GM18505 (cell line): ENCODE results near the gene NFX1.
"Not testable (repeated sequence)": the region's sequence is repeated elsewhere in the genome, so short reads cannot be mapped to it uniquely, and the experiment has no call there.

Source experiments
- ATAC-seq: cut with Tn5 transposase; IDR thresholded peaks from one replicate; pipeline ENCODE4 v1.9.1; 2021; ENCODE audit not compliant: unreplicated experiment
- POLR2A ChIP-seq: IDR thresholded peaks from 4 replicates; pipeline ENCODE4 v1.6.1; 2011; ENCODE audit warnings: borderline replicate concordance; ENCODE audit not compliant: insufficient read depth, insufficient read length; ENCODE audit errors: extremely low read depth

NFX1 gene

DNA sequence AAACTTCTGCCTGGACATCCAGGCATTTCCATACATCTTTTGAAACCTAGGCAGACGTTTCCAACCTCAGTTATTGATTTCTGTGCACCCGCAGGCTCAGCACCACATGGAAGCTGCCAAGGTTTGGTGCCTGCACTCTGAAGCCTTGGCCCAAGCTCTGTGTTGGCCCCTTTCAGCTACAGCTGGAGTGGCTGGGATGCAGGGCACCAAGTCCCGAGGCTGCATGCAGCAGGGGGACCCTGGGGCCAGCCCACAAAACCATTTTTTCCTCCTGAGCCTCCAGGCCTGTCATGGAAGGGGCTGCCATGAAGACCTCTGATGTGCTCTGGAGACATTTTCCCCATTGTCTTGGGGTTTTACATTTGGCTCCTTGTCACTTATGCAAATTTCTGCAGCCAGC, 49.9 kb downstream of the NFX1 start:
- no peak for TF ChIP-seq POLR2A
- ATAC-seq: no peak

DNA sequence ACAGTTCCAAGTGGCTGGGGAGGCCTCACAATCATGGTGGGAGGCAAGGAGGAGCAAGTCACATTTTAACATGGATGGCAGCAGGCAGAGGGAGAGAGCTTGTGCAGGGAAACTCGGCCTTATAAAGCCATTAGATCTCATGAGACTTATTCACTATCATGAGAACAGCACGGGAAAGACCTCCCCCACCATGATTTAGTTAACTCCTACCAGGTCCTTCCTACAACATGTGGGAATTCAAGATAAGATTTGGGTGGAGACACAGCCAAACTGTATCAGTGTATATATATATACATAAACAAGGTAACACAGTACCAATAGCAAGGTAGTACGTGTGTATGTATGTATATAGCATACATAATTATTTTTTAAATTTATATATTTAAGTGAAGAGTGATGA, 50.9 kb downstream of the NFX1 start:
- TF ChIP-seq POLR2A: no peak
- ATAC-seq: no peak

DNA sequence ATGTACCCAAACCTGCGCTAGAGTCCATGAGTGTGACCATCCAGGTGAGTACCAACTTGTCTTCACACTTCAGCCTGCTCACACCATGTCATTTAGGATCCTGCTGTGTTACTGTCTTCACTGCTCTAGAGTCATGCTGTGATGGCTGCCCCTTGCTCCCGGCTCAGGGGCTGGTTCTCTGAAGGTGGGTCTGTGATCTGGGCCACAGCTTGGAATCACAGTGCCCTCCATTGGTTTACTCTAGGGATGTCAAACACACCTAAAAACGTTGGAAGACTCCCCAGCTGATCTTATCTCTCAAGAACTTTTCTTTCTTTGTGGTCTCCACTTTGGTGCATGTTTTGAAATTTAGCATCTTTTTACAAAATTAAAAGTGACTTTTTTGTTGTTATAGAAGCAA, 53.8 kb downstream of the NFX1 start:
- TF ChIP-seq POLR2A: no peak
- no peak for ATAC-seq

DNA sequence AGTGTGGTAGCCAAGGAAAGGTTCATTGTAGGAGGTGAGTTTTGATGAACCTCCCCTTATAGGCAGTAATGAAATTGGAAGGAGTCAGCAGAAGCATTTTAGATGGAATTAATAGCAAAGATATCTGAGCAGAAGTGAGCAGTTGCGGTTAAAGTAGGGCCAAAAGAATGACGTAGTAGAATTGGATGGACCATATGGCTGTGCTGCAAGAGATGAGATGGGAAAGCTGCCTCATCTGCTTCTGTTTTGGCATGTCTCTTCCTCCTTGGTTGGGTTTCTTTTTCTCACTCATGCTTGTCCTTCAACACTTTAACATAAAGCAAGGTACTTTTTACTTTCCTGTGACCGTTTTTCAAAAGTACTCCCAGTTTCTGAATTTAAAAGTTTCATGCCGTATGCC, 56.2 kb downstream of the NFX1 start:
- ATAC-seq: no peak
- no peak for TF ChIP-seq POLR2A

DNA sequence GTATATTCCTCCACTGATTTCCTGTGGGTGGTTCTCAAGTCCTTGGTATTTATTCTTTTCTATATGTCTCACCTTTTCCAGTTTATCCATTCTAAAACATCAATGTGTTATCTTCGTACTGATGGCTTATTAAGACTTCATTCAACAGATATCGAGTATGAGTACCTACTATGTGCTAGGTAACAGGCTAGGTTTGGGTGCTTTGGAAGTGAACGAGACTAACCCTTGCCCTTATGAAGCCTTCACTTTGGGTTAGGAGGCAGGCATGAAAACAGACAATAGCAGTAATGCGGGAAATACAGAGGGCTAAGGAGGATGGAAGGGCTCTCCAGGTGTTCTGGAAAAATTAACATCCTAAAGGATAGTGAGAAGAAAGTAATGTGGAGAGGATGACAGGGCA, 58.7 kb downstream of the NFX1 start:
- no peak for ATAC-seq
- TF ChIP-seq POLR2A: no peak

DNA sequence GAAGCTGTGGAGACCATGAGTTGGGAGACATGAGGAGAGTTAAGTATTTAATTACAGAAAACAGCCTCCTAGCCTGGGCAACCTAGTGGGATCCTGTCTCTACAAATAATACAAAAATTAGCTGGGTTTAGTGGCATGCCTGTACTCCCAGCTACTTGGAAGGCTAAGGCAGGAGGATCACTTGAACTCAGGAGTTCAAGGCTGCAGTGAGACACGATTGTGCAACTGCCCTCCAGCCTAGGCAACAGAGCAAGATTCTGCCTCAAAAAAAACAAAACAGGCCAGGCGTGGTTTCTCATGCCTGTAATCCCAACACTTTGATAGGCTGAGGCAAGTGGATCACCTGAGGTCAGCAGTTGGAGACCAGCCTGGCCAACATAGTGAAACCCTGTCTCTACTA, 59.4 kb downstream of the NFX1 start:
- TF ChIP-seq POLR2A: no peak
- ATAC-seq: no peak

DNA sequence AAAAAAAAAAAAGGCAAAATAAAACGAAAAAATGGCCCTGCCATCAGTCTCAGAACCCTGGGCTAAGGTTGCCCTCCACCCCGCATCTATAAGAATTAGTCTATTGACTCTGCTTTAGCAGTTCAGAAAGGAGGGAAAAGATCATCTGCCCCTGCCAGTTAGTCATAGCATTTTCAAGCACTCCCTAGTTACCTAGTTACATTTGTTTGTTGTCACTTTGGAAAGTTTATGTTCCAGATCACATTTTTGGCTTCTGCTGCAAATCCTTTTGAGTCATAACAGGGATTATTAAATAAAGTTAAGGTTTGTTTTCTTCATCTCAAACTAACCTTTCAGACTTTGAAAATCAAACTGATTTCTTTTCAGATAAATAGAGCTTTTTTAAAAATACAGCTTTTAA, 60.0 kb downstream of the NFX1 start:
- no peak for ATAC-seq
- TF ChIP-seq POLR2A: no peak

DNA sequence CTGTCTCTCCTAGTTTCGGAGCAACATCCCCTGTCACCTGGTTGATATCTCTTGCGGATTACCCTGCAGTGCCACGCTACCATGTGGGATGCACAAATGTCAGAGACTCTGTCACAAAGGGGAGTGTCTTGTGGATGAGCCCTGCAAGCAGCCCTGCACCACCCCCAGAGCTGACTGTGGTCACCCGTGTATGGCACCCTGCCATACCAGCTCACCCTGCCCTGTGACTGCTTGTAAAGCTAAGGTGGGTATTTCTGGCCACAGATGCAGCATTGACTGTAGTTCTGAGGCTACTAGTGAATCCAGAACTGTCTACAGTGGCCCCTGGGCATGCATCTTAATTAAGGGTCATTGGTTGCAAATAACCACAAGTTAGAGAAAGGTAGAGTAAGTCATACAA, 61.2 kb downstream of the NFX1 start:
- ATAC-seq: no peak
- no peak for TF ChIP-seq POLR2A

DNA sequence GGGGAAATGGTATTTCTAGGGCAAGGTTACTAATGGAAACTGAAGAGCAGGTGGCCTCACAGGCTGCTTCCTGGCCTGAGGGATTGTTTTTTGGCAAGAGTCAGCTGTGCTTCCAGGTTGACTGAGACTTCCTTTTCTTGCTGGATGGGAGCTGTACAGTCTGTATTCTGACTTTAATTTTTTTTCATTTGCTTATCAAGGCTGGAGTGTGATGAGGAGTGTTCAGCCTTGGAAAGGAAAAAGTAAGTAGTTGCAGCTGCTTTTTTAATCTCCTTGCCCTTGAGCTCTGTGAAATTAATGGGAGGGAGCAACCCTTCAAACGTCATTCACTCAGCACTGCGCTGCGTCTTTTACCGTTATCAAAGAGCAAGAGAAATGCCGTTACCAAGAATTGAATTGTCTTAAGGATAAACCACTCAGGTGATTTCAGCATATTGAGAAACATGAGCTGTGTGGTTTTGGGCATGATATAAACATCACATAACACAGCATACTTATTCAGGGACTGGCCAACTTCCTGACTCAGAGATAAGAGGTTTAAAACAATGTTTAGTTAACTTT, 64.4 kb downstream of the NFX1 start:
- TF ChIP-seq POLR2A: no peak
- no peak for ATAC-seq

DNA sequence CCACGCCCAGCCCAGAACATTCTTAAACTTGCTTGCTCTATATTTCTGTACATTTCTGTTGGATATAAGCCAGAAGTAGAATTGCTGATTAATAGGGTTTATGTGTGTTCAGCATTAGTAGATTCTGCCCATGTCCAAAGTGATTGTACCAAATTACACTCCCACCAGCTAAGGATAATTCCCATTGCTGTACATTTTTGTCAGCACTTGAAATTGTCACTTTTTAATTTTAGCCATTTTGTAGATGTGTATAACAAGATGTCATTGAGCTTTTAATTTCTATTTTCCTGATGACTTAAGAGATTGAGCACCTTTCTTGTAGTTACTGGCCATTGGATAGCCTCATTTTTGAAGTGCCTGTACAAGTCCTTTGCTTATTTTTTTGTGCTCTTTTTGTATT, 65.6 kb downstream of the NFX1 start:
- ATAC-seq: no peak
- TF ChIP-seq POLR2A: no peak

DNA sequence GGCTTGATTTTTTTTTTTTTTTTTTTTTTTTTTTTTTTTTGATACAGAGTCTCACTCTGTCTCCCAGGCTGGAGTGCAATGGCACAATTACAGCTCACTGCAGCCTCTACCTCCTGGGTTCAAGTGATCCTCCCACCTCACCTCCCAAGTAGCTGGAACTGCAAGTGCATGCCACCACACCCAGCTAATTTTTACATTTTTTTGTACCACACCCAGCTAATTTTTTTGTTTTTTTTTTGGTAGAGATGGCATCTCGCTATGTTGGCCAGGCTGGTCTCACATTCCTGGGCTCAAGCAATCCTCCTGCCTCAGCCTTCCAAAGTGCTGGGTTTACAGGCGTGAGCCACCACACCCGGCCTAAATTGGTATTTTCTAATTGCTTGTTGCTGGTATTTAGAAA, 68.3 kb downstream of the NFX1 start:
- ATAC-seq: not testable (repeated sequence)

DNA sequence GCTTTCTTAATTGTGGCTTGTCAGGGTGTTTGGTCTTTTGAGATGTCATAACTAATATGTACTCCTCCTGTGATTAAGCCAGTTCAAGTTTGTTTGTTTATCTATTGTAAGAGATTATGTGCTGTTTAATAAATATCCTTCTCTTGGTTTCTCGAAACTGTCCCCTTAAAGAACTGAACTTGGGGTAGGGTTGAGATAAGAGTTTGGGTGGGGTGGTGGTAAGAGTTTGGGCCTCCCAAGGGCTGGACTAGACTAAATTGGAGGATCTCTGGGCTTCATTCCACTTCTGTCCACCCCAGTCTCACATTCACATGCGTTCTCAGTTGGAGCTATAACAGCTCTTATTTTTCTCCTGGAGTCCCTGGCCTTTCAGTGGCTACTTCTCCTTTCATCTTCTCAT, 73.8 kb downstream of the NFX1 start:
- no peak for ATAC-seq
- no peak for TF ChIP-seq POLR2A

DNA sequence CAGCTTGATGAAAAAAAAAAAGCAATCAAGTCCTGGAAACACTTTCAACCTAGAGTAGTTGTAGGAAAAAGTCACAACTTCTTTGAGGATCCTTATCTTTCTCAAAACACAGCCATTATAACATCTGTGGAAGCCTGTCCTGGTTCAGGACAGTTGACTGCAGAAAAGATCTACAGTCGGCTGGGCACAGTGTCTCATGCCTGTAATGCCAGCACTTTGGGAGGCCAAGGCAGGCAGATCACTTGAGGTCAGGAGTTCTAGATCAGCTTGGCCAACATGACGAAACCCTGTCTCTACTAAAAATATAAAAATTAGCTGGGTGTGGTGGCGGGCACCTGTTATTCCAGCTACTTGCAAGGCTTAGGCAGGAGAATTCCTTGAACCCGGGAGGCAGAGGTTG, 74.5 kb downstream of the NFX1 start:
- not testable (repeated sequence) for ATAC-seq

DNA sequence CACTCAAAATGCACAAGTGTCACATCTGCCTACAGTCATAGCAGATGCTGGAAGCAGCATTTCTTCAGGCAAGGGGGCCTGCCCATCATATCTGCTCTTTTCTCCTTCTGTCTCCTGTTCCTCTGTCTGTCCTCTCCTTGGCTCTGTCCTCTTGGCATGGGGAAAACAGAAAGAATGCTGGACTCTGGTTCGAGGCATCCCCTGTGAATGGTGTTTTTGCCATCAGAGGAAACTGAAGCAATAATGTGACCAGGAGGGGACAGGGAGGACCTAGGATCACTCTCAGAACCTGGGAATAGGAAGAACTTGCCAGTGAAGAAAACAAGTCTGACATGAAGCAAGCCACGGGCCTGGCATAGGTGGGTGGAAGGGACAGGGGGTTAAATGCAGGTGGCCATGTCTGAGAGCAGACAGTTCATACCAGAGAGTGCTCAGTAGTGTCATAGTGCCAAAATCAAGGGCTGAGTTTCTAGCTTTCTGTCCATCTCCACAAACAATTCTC, 76.7 kb downstream of the NFX1 start:
- ATAC-seq: no peak

DNA sequence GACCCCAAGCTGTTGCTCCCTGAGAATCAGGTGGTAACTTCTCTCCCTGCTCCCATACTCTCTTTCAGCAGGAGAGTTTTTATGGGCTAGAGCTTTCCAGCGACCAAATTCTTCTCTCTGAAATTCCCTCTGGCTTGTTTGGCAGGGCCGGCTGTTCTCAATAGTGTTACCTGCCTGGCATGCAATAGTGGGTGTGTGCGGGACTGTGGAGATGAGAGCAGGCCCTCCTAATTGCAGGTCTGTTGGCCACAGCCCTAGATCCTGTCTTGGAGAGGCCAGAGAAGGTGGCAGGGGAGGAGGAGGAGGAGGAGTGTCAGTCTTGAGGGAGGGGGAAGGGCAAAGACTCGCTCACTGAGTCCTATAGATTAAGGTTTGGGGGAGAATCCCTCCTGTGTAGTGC, 82.6 kb downstream of the NFX1 start:
- TF ChIP-seq POLR2A: no peak
- no peak for ATAC-seq

More for the DNA sequence above, 76.7 kb downstream of the NFX1 start:
- TF ChIP-seq POLR2A: no peak
